HG03175 (cell line): ENCODE results near the gene AIF1.

Experiments
- ATAC-seq: cut with Tn5 transposase; IDR thresholded peaks from one replicate; pipeline ENCODE4 v1.9.1; 2021; ENCODE audit warnings: mild to moderate bottlenecking, moderate library complexity; ENCODE audit not compliant: unreplicated experiment

The AIF1 gene

DNA sequence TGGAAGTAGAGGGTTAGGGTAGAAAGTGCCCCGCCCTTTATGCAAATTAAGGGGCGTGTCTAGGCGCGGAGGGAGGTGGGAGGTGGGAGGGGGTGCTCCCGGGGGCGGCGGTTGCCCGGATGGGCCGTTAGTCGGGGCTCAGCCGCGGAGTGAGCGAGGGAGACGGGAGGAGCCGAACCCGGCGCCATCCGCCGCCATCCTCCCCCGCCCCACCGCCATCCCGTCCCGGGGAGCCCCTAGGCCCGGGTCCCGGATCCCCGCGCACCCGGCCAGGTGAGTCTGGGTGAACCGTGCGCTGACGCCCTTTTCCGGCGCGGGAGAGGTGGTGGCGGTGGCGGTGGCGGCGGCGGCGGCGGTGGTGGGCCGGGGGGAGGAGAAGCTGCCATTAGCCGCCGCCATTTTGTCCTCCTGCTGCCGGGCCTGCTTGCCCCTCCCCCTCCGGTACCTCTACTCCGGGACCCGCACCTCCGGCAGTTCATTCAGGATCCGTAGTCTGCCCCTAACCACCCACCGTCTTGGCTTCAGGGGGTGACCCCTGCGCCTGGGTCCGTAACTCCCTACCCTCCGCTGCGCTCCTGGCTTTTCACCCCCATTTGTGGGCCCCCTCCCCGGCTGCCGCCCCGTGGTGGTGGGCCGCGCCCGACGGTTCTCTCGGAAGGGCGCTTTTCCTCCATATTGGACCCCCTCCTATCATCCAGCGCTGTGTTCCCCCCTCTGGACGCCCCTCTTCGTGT lies 5.7 kb downstream of the AIF1 start, which contains the start of gene PRRC2A:
PRRC2A (plus strand) TSS at position 130 of the 734 bp plus-strand sequence. CDS start 2,075 bp downstream, outside the sequence.
- ATAC-seq: peak; percentile 28

- no peak for ATAC-seq
Observed at GRCh38 chr6:31621320-31621939, 6.4 kb downstream of the AIF1 start.

- no peak for ATAC-seq
Observed at GRCh38 chr6:31621991-31622390, 7.0 kb downstream of the AIF1 start.

GRCh38 chr6:31622684-31623091 lies 7.7 kb downstream of the AIF1 start:
- ATAC-seq: no peak

GRCh38 chr6:31624070-31624469 lies 9.0 kb downstream of the AIF1 start:
- no peak for ATAC-seq

DNA sequence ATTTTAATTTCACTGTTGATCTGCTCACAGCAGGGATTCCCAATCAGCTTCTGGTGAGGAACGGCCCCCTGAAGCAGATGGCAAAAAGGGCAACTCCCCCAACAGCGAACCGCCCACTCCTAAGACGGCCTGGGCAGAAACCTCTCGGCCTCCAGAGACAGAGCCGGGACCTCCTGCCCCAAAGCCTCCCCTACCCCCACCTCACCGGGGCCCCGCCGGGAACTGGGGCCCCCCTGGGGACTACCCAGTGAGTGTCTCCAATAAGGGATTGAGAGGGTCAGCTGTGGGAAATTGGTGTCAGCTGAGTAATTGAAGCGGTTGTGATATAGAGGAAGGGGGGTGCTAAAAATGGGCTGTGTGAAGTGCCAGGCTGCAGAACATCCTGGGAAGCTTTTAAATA lies 11.9 kb downstream of the AIF1 start:
- ATAC-seq: no peak

DNA sequence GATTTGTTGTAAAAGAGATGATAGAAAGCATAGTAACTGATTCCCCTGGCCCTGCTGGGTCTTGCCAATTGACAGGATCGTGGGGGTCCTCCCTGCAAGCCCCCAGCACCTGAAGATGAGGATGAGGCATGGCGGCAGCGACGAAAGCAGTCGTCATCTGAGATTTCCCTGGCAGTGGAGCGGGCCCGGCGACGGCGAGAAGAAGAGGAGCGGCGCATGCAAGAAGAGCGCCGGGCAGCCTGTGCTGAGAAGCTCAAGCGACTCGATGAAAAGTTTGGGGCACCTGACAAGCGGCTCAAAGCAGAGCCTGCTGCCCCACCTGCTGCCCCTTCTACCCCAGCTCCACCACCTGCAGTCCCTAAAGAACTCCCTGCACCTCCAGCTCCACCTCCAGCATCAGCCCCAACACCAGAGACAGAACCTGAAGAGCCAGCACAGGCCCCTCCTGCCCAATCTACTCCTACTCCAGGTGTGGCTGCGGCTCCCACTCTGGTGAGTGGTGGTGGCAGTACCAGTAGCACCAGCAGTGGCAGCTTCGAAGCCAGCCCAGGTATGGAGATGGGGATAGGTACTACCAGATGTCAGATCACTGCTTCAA lies 12.8 kb downstream of the AIF1 start:
- ATAC-seq: no peak

GRCh38 chr6:31629014-31629413 lies 14.0 kb downstream of the AIF1 start:
- ATAC-seq: no peak

DNA sequence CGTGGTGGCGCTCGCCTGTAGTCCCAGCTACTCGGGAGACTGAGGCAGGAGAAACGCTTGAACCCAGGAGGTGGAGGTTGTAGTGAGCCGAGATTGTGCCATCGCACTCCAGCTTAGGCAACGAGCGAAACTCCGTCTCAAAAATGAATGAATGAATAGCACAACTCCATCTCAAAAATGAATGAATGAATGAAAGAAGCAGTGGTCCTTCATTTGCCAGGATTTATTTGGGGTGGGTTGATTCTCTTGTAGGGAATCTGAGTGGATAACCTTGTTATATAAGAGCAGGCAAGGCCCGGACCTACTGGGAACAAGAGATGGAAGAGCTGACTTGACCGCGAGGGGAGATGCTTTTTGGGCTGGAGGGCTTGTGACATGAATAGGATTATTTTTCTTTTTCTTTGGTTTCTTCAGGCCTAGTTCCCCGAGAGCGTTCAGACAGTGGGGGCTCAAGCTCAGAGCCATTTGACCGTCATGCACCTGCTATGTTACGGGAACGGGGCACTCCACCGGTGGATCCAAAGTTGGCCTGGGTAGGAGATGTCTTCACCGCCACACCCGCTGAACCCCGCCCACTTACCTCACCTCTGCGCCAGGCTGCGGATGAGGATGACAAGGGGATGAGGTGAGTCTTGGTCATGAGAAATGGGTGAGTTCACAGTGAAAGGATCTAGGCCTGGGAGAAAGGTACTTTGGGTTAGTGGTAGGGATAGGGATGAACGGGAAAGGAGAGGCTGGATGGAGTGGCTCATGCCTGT lies 15.3 kb downstream of the AIF1 start:
- ATAC-seq: no peak

- ATAC-seq: no peak
Observed at GRCh38 chr6:31631209-31631608, 16.2 kb downstream of the AIF1 start.

DNA sequence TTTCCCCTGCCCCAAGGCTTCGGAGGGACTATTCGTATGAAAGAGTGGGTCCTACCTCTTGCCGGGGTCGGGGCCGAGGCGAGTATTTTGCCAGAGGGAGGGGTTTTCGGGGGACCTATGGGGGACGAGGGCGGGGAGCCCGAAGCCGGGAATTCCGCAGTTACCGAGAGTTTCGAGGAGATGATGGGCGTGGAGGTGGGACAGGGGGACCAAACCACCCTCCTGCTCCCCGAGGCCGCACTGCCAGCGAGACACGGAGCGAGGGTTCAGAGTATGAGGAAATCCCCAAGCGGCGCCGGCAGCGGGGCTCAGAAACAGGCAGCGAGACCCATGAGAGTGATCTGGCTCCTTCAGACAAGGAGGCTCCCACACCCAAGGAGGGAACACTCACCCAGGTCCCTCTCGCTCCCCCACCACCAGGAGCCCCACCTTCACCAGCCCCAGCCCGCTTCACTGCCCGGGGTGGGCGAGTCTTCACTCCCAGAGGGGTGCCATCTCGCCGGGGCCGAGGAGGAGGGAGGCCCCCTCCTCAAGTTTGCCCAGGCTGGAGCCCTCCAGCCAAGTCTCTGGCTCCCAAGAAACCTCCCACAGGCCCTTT lies 16.7 kb downstream of the AIF1 start:
- ATAC-seq: no peak

- ATAC-seq: no peak
Observed at GRCh38 chr6:31632279-31632946, 17.4 kb downstream of the AIF1 start.

- no peak for ATAC-seq
Observed at GRCh38 chr6:31633447-31633846, 18.4 kb downstream of the AIF1 start.

- no peak for ATAC-seq
Observed at GRCh38 chr6:31634131-31634530, 19.1 kb downstream of the AIF1 start.

DNA sequence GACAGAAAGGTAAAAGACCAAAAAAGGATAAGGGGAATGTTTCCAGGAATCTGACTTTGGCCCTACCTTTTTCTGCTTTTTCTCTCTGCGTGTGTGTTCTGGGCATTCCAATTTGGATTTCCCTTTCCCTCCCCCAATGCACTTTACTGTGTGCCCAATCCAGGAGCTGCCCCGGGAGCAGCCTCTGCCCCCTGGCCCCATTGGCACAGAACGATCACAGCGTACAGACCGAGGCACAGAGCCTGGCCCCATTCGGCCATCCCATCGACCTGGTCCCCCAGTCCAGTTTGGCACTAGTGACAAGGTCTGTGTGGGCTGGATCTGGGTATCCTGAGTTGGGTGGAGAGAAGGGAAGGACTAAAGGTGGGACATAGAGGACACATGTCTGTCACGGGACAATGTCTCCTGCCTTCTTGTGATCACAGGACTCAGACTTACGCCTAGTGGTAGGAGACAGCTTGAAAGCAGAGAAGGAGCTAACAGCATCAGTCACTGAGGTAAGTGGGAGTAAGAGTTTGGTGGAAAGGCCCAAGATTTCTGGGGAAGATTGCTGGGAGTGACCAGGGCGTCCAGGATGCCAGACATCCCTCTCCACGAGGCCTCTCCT lies 20.0 kb downstream of the AIF1 start:
- no peak for ATAC-seq

DNA sequence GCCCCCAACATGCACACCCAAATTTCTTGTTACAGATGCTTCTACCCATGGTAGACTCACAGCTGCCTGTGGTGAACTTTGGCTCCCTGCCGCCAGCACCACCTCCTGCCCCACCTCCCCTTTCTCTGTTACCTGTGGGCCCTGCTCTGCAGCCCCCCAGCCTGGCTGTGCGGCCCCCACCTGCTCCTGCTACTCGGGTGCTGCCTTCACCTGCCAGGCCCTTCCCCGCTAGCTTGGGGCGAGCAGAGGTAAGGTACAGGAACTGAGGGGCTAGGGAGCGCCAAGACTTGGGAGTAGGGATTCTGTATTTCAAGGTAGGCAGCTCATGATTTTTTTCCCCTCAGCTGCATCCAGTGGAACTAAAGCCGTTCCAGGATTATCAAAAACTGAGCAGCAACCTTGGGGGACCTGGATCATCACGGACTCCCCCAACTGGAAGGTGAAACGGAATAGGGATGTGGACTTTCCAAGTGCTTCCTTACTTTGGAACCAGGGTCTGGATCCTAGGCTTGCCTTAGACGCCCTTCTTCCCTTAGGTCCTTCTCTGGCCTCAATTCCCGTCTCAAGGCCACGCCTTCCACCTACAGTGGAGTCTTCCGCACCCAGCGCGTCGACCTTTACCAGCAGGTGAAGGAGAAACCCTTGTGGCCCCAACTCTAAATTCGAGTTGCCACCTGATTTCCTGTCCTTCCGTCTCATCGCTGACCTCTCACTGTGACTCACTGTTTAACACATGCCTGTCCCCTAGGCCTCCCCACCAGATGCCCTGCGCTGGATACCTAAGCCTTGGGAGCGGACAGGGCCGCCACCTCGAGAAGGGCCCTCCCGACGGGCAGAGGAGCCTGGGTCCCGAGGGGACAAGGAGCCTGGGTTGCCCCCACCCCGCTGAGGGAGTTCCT lies 21.9 kb downstream of the AIF1 start:
- ATAC-seq: no peak

- ATAC-seq: no peak
Observed at GRCh38 chr6:31639043-31639442, 24.0 kb downstream of the AIF1 start.

- ATAC-seq: no peak
Observed at GRCh38 chr6:31639449-31639861, 24.4 kb downstream of the AIF1 start.

DNA sequence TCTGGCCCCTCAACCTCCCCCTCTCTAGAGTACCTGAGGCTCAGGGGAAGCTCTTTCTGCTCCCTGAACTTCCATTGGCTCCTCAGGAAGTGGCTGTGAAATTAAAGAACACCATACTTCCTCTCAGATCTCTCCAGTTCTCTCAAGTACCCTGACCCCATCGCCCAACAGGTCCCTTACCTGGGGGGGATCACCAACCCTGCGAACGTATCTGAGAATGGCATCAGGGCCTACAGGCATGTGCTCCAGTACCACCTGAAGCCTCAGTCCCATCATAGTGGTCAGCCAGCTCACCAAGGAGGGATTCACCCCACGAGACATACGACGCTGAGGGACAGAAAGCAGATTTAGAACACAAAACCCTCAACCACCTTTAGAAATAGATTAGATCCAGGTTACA lies 25.6 kb downstream of the AIF1 start:
- no peak for ATAC-seq
